Thyroid gland (tissue), 4 donors: ENCODE data around the gene CPT1C.

ENCODE experiments used
- CTCF ChIP-seq, 6 experiments: fragments of 200-600 bp in 3 of 6; fragments of 450-650 bp in 3 of 6; sonication (generic) in 3 of 6; IDR thresholded peaks; one replicate each; pipeline ENCODE4 v1.5.1; 2016 to 2019; ENCODE audit warnings: antibody characterized with exemption in 6 of 6, mild to moderate bottlenecking in 2 of 6, inconsistent platforms in 1 of 6, moderate library complexity in 1 of 6
- POLR2A ChIP-seq, 2 donors: fragments of 450-650 bp; IDR thresholded peaks; one replicate each; pipeline ENCODE4 v1.6.1; 2017; ENCODE audit warnings: antibody characterized with exemption in 2 of 2, mild to moderate bottlenecking in 2 of 2, moderate library complexity in 1 of 2

GRCh38 chr19:49643466-49643865 lies 47.5 kb upstream of the CPT1C start:
- TF ChIP-seq CTCF (IDR thresholded peaks at IDR 0.05) (no peak), POLR2A (IDR thresholded peaks at IDR 0.05) (no peak)
